ENCODE data around the gene SOAT1. TPM values are rescaled to one million over a fixed set of nuclear protein-coding genes. Genes with fewer than 3 reads are reported as not detected.

The SOAT1 gene
- polyA plus RNA-seq, 3 donors = 33.6 to 39.0 (median 35.0) TPM

- DNase-seq (ENCODE audit: low read depth in 3 of 3, low spot score in 2 of 3) = no peak
Measured at GRCh38 chr1:179303200-179303785, 9.7 kb downstream of the SOAT1 start.

- DNase-seq (ENCODE audit: low read depth in 3 of 3, low spot score in 2 of 3) = no peak
Measured at GRCh38 chr1:179305450-179305849, 11.9 kb downstream of the SOAT1 start.

GRCh38 chr1:179310291-179310690 lies 16.7 kb downstream of the SOAT1 start:
- no peak for DNase-seq (ENCODE audit: low read depth in 3 of 3, low spot score in 2 of 3)

DNA sequence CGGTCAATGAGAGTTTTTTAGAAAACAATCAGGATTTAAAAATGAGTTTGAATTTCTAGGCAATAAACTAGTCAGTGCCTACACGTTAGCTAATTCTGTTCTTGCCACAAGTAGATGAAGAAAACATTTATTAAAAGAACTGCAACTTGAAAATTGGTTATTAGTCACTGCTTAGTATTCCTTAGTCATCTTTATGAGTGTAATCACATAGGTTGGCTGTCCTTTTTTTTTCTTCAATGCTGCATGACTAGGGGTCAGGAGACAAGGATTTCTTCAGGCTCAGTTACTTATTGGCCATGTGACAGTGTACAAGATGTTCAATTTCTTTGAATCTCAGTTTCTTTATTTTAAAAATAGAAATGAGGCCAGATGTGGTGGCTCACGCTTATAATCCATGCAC lies 17.1 kb downstream of the SOAT1 start:
- DNase-seq (ENCODE audit: low read depth in 3 of 3, low spot score in 2 of 3) = no peak

- DNase-seq (ENCODE audit: low read depth in 3 of 3, low spot score in 2 of 3) = no peak
Measured at GRCh38 chr1:179311149-179311700, 17.6 kb downstream of the SOAT1 start.

GRCh38 chr1:179313004-179313403 lies 19.4 kb downstream of the SOAT1 start:
- DNase-seq (ENCODE audit: low read depth in 3 of 3, low spot score in 2 of 3) = no peak

DNA sequence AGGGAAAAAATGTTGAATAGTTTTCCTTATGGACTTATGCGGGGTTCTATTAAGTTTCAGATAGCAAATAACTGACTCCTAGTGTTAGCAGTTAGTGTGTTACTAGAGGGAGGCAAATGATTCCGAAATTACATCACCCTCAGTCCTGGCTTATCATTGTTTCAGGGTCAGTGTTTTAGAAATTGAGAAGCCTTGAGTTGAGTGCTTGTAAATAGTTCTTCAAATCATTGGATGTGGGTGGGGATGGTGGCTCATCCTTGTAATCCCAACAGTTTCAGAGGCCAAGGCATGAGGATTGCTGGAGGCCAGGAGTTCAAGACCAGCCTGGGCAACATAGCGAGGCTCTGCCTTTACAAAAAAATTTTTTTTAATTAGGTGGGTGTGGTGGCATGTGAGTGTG lies 21.3 kb downstream of the SOAT1 start:
- no peak for DNase-seq (ENCODE audit: low read depth in 3 of 3, low spot score in 2 of 3)

GRCh38 chr1:179318491-179318890 lies 24.9 kb downstream of the SOAT1 start:
- no peak for DNase-seq (ENCODE audit: low read depth in 3 of 3, low spot score in 2 of 3)

DNA sequence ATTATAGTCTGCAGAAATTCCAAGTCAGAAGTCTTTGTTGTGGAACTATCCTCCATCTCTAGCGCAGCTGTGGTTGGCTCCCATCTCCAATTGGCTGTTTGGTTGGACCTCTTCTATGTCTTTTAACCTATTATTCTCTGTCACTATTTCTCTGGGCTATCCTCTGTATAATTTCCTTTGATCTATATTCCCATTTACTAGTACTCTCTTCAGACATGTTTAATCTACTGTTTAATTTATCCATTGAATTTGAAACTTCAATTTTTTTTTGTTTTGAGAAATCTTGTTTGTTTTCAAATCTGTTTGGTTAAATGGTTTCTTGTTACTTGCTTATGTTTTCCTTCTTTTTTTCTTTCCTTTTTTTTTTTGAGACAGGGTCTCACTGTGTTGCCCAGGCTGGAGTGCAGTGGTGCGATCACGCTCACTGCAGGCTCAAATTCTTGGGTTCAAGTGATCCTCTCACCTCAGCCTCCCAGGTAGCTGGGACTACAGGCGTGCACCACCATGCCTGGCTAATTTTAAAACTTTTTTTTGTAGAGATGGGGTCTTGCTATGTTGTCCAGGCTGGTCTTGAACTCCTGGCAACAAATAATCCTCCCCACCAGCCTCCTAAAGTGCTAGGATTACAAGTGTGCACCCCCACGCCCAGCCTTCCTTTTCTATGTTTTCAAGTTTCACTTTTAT lies 28.1 kb downstream of the SOAT1 start:
- no peak for DNase-seq (ENCODE audit: low read depth in 3 of 3, low spot score in 2 of 3)

DNA sequence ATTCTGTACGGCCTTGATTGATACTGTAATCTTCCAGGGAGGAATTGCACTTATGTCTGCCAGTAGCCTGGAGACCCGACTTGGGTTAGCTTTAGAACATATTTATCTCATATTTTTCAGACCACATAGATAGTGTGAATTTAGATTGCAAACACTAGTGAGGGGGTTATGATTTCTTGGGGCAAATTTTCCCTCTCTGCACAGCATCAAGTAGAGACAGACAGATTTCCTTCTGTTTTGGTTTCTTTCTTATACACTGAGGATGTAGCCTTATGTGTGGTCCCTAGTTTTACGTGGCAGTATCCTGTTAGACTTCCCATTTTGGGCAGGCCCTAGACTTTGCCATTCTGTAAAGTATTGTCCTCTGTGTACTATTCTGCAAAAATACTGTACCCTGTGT lies 29.0 kb downstream of the SOAT1 start:
- DNase-seq (ENCODE audit: low read depth in 3 of 3, low spot score in 2 of 3) = no peak

GRCh38 chr1:179323436-179323835 lies 29.8 kb downstream of the SOAT1 start:
- no peak for DNase-seq (ENCODE audit: low read depth in 3 of 3, low spot score in 2 of 3)

- DNase-seq (ENCODE audit: low read depth in 3 of 3, low spot score in 2 of 3) = no peak
Measured at GRCh38 chr1:179325836-179326235, 32.2 kb downstream of the SOAT1 start.

DNA sequence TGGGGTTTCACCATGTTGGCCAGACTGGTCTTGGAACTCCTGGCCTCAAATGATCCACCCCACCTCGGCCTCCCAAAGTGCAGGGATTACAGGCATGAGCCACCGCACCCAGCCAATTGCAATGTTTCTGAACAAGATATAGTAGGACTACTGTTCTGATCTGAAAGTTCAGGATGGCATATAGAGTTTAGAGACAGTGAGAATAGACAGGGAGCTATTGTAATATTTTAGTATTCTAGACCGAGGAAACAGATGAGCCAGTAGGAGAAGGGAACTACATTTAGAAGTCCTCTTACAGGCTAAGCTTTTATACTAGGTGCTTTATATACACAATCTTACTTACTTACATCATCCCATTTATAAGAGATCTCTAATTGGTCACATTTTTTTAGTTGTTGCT lies 33.1 kb downstream of the SOAT1 start:
- no peak for DNase-seq (ENCODE audit: low read depth in 3 of 3, low spot score in 2 of 3)

GRCh38 chr1:179327196-179327595 lies 33.6 kb downstream of the SOAT1 start:
- no peak for DNase-seq (ENCODE audit: low read depth in 3 of 3, low spot score in 2 of 3)

- DNase-seq (ENCODE audit: low read depth in 3 of 3, low spot score in 2 of 3) = no peak
Measured at GRCh38 chr1:179327679-179328078, 34.1 kb downstream of the SOAT1 start.

- DNase-seq (ENCODE audit: low read depth in 3 of 3, low spot score in 2 of 3) = no peak
Measured at GRCh38 chr1:179329862-179330261, 36.3 kb downstream of the SOAT1 start.

DNA sequence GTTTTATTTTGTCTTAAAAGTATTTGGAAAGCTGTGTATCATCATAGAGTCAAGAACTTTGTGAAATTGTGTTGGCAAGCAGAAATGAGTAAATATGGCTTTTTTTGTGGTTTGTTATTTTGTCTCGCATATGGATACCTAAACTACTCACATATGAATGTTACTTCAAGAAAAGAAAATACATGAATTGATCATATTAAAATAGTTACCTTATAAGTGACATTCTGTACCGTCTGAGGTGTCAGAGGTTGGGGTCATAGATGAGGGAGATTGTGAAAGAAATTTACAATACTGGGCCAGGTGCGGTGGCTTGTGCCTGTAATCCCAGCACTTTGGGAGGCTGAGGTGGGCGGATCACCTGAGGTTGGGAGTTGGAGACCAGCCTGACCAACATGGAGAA lies 40.8 kb downstream of the SOAT1 start:
- no peak for DNase-seq (ENCODE audit: low read depth in 3 of 3, low spot score in 2 of 3)

GRCh38 chr1:179337288-179337687 lies 43.7 kb downstream of the SOAT1 start:
- no peak for DNase-seq (ENCODE audit: low read depth in 3 of 3, low spot score in 2 of 3)

DNA sequence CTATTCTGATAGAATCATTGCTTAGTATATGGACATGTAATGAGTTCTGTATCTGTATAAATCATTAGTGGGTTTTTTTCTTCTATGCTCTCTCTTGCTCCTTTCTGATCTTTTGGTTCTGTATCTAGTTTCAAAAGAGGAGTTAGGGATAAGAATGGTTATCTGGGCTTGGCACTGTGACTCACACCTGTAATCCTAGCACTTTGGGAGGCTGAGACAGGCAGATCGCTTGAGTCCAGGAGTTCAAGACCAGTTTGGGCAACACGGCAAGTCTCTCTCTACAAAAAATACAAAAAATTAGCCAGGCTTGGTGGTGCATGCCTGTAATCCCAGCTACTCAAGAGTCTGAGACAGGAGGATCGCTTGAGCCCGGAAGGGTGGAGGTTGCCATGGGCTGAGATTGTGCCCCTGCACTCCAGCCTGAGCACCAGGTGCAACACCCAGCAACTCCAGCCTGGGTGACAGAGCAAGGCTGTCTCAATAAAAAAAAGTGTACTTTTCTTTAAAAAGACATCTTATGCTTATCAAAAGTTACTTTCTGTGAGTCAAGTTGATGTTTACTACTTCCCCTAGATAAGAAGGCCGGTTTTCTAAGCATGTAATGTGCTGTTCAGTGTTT lies 44.5 kb downstream of the SOAT1 start:
- no peak for DNase-seq (ENCODE audit: low read depth in 3 of 3, low spot score in 2 of 3)

- no peak for DNase-seq (ENCODE audit: low read depth in 3 of 3, low spot score in 2 of 3)
Measured at GRCh38 chr1:179340918-179341317, 47.3 kb downstream of the SOAT1 start.

- DNase-seq (ENCODE audit: low read depth in 3 of 3, low spot score in 2 of 3) = no peak
Measured at GRCh38 chr1:179341943-179342547, 48.4 kb downstream of the SOAT1 start.
